AG04450 (cell line): ENCODE data around the gene CCNY. TPM values are rescaled to one million over a fixed set of nuclear protein-coding genes. Genes with fewer than 3 reads are reported as not detected.

Source experiments
- CTCF ChIA-PET: fragments of 300-600, 350-600 bp; formaldehyde crosslinking; extraction: SDS; loops from one replicate; lab custom pipeline; 2022; ENCODE audit warnings: antibody characterized with exemption, inconsistent platforms; lab: Charles Lee
- POLR2A ChIA-PET: fragments of 350-600 bp; formaldehyde crosslinking; extraction: SDS; loops from one replicate; lab custom pipeline; 2021; ENCODE audit warnings: antibody characterized with exemption, inconsistent platforms; lab: Yijun Ruan, JAX
- DNase-seq: peaks from one replicate; pipeline ENCODE4 v3.0.0-alpha.2; 2011; ENCODE audit warnings: low read depth, low spot score
- H3K27ac ChIP-seq: one replicate; pipeline ENCODE4 v1.5.1; 2012; ENCODE audit warnings: low read depth, low read length, control low read depth
- H3K27me3 ChIP-seq: one replicate; pipeline ENCODE4 v1.6.0; 2012; ENCODE audit warnings: low read length; ENCODE audit not compliant: control insufficient read depth, insufficient read depth
- H3K4me3 ChIP-seq: 2 replicates; pipeline ENCODE4 v1.5.1; 2011; ENCODE audit warnings: mild to moderate bottlenecking, low read depth, low read length, control low read depth
- H3K9me3 ChIP-seq: 2 replicates; pipeline ENCODE4 v1.5.1; 2012; ENCODE audit warnings: low read length; ENCODE audit not compliant: control insufficient read depth, insufficient read depth
- polyA plus RNA-seq: library from polyadenylated mRNA; depleted of rRNA; stranded (reverse); fragments of >200 nt; gene quantifications from 2 replicates; pipeline ENCODE4 v1.2.3, GENCODE V29; 2011
- TF ChIP-seq, protein P1 (sequence below): IDR thresholded peaks from 2 replicates; pipeline ENCODE4 v1.5.1; 2011; ENCODE audit warnings: low read depth, low read length, control low read depth, inconsistent platforms

Gene CCNY
- polyA plus RNA-seq, 1 experiment = 90.2 TPM

GRCh38 chr10:35559416-35559815 lies 223.1 kb downstream of the CCNY start:
- Histone ChIP-seq H3K4me3 (no peak overlapping the region), H3K27ac (no peak overlapping the region), H3K9me3 (no peaks in the 10 kb centered on the region), H3K27me3 (no peaks in the 10 kb centered on the region)
- DNase-seq = no peak
- ChIA-PET POLR2A (no interaction called here), CTCF (no interaction called here)
- TF ChIP-seq, protein P1, sequence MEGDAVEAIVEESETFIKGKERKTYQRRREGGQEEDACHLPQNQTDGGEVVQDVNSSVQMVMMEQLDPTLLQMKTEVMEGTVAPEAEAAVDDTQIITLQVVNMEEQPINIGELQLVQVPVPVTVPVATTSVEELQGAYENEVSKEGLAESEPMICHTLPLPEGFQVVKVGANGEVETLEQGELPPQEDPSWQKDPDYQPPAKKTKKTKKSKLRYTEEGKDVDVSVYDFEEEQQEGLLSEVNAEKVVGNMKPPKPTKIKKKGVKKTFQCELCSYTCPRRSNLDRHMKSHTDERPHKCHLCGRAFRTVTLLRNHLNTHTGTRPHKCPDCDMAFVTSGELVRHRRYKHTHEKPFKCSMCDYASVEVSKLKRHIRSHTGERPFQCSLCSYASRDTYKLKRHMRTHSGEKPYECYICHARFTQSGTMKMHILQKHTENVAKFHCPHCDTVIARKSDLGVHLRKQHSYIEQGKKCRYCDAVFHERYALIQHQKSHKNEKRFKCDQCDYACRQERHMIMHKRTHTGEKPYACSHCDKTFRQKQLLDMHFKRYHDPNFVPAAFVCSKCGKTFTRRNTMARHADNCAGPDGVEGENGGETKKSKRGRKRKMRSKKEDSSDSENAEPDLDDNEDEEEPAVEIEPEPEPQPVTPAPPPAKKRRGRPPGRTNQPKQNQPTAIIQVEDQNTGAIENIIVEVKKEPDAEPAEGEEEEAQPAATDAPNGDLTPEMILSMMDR = no peak

- CTCF ChIA-PET = interaction anchor here (0.8 to 1.5 kb wide), 2 partner anchors 237 to 1319 kb away, joined by 4 to 5 read pairs; no protein-coding TSS in a partner anchor
- POLR2A ChIA-PET = no interaction called here
- H3K27me3 ChIP-seq = no peaks in the 10 kb centered on the region
- H3K9me3 ChIP-seq = no peaks in the 10 kb centered on the region
- DNase-seq = no peak
- H3K27ac ChIP-seq = peak overlapping the region; percentile 21
- H3K4me3 ChIP-seq = no peak overlapping the region
- TF ChIP-seq, protein P1 = no peak
These were observed 225.4 kb downstream of the CCNY start for GRCh38 chr10:35561715-35562114.

- no peak for DNase-seq
- TF ChIP-seq, protein P1 = no peak
- no peaks in the 10 kb centered on the region for H3K27me3 ChIP-seq
- H3K27ac ChIP-seq = no peak overlapping the region
- ChIA-PET CTCF (interaction anchor here (0.5 to 4.6 kb wide), 49 partner anchors 8 to 1318 kb away, joined by 3 to 39 read pairs (median 4); no protein-coding TSS in a partner anchor), POLR2A (interaction anchor here (0.8 kb wide), 1 partner anchor 18 kb away, joined by 3 read pairs; no protein-coding TSS in a partner anchor)
- H3K4me3 ChIP-seq = no peak overlapping the region
- no peaks in the 10 kb centered on the region for H3K9me3 ChIP-seq
These were observed 226.1 kb downstream of the CCNY start for GRCh38 chr10:35562427-35562826.

DNA sequence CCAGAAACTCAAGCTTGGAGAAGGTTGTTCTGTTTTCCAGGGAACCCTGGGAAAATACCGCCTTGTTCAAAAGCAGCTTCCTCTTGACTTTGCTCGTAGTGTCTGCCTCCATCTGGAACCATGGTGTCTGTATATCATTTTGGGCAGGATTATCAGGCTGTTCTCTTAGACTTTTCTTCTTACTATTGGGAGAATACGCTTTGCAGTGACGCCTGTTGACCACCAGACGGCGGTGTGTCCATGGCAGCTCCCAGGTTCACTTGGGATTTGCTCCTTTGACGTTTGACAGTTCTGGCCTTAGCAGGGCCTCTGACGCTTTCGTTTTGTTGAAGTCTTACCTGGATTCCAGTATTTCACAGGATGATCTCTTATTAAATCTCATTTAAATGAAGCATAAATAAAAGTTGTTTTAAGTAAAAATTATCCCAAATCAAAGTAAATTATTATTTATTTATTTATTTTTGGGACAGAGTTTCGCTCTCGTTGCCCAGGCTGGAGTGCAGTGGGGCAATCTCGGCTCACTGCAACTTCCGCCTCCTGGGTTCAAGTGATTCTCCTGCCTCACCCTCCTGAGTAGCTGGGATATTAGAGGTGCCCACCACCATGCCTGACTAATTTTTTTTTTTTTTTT lies 227.1 kb downstream of the CCNY start:
- H3K27me3 ChIP-seq = no peaks in the 10 kb centered on the region
- POLR2A ChIA-PET = interaction anchor here (0.7 to 0.8 kb wide), 2 partner anchors 17 to 50 kb away, joined by 3 read pairs; no protein-coding TSS in a partner anchor
- H3K9me3 ChIP-seq = no peaks in the 10 kb centered on the region; the same call in 1 of the 2 replicates
- DNase-seq = peak; percentile 44
- CTCF ChIA-PET = interaction anchor here (0.5 to 4.6 kb wide), 66 partner anchors 9 to 1317 kb away, joined by 3 to 39 read pairs (median 4); no protein-coding TSS in a partner anchor
- H3K4me3 ChIP-seq = no peak overlapping the region
- H3K27ac ChIP-seq = no peak overlapping the region
- TF ChIP-seq, protein P1 = peak; percentile 100

DNA sequence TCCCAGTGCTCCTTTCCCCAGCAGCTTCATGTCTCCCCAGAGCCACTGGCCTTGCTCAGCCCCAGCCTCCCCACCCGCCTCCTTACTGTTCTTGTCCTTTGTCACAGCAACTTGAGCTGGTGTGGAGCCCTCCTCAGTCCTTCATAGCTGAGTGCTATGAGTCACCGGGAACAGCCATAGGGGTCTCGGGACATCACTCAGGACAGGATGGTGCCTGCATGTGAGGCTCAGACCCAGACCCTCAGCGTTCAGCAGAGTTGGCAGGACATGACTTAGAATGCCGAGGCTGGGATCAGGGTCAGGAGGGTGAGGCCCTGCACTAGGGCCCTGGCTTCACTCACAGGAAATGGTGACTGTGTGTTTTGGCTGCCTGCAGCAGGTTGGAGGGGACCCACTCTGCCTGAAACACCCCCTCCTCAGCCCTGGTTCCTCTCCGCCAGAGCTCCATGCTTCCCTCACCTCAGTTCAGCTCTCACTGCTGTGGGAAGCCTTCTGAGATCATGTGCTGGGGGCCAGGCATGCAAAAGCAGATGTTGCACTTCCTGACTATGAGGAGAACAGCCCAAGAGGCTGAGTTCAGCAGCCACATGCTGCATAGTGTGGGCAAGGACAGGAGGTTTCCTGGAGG lies 228.1 kb downstream of the CCNY start:
- peak overlapping the region; percentile 57 for H3K27ac ChIP-seq
- DNase-seq = no peak

More for the DNA sequence above, 228.1 kb downstream of the CCNY start:
- CTCF ChIA-PET = interaction anchor here (0.6 to 4.6 kb wide), 14 partner anchors 9 to 1316 kb away, joined by 3 to 39 read pairs (median 4); no protein-coding TSS in a partner anchor
- no peak overlapping the region for H3K4me3 ChIP-seq
- no peaks in the 10 kb centered on the region for H3K27me3 ChIP-seq
- POLR2A ChIA-PET = no interaction called here
- TF ChIP-seq, protein P1 = no peak
- H3K9me3 ChIP-seq = no peaks in the 10 kb centered on the region; the same call in 1 of the 2 replicates
